Renal pelvis (tissue), 4 donors: ENCODE data around the gene XPO6. TPM values are rescaled to one million over a fixed set of nuclear protein-coding genes. Genes with fewer than 3 reads are reported as not detected.

Source experiments
- DNase-seq: peaks from one replicate; pipeline ENCODE4 v3.0.0-alpha.2; 2013
- polyA plus RNA-seq, 3 donors: library from polyadenylated mRNA; unstranded; fragments of 120-200 nt; gene quantifications; one replicate each; pipeline ENCODE4 v1.2.1, GENCODE V29; 2013; ENCODE audit not compliant: insufficient read length in 3 of 3

Gene XPO6
- polyA plus RNA-seq, 3 donors, result 79.8 to 103 (median 98.9) TPM

DNA sequence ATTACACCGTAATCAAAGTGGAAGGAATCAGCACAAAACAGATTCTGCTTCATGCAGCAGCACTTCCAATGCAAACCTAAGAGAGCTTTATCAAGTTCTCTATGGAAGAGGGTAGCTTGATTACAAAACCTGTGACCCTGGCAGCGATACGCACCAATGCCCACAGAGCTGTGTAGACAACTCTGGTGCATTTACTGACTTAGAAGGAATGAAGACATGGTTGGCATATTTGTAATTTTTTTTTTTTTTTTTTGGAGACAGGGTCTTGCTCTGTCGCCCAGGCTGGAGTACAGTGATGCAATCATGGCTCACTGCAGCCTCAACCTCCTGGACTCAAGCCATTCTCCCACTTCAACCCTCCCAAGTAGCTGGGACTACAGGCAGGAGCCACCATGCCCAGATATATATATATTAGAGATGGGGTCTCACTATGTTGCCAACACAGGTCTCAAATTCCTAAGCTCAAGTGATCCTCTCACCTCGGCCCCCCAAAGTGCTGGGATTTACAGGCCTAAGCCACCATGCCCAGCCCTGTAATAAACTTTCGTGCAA, 49.4 kb downstream of the XPO6 start:
- no peak for DNase-seq

- no peak for DNase-seq
Observed at GRCh38 chr16:28161626-28162025, 50.1 kb downstream of the XPO6 start.

GRCh38 chr16:28158136-28158535, 53.6 kb downstream of the XPO6 start:
- no peak for DNase-seq

GRCh38 chr16:28156056-28156680, 55.6 kb downstream of the XPO6 start:
- DNase-seq, result no peak

DNA sequence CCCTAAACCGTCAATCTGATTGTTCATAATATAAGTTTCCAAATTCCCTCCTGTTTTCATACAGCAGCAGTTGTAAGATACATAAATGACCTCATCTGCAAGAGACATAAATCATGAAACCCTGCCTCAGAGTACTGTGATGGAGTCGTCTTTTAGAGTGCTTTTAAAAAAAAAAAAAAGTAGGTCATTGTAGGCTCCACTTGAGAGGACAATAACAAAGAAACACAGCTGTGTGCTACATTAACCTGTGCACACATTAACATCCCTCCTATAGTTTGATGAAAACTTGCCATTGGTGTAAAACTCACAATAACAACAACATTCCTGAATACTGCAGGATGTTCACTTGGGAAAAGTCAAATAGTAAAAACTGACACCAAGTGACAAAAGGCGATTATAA, 56.5 kb downstream of the XPO6 start:
- DNase-seq, result no peak

- DNase-seq, result no peak
Observed at GRCh38 chr16:28151180-28151579, 60.6 kb downstream of the XPO6 start.

- no peak for DNase-seq
Observed at GRCh38 chr16:28149011-28149888, 62.5 kb downstream of the XPO6 start.

DNA sequence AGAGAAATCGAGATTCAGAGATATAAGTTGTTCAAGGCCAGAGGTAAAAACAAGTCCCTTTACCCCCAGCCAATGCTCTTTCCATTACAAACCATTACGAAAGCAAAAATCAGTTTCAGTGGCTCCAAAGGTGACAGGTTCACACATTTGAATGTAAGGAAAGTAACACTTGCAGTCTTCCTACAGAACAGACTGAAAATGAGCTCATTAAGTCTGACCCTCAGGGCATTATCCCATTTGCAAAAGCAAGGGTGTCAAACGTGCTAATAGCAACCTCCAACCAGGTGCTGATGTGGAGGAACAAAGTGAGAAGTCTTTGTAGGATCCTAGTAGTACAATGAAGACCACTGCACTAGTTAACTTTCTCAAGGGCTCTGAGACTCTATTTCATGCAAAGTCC, 65.2 kb downstream of the XPO6 start:
- no peak for DNase-seq

DNA sequence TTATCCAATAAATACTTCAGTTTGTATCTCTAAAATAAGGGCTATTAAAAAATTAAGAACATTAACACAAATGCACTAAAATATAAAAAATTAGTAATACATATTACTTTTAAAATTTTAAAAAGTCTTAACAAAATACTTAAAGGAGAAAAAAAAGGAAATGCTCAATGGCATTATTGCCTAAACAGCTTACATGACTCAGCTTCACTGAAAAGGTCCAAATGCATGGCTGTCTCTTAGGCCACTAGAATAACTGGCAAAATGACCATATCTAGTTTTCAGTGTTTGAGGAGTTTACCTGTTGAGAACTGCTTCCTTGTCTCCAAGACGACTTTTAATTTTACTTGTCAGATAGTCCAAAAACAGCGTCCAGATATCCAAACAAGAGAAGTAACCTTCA, 66.0 kb downstream of the XPO6 start:
- DNase-seq, result no peak

DNA sequence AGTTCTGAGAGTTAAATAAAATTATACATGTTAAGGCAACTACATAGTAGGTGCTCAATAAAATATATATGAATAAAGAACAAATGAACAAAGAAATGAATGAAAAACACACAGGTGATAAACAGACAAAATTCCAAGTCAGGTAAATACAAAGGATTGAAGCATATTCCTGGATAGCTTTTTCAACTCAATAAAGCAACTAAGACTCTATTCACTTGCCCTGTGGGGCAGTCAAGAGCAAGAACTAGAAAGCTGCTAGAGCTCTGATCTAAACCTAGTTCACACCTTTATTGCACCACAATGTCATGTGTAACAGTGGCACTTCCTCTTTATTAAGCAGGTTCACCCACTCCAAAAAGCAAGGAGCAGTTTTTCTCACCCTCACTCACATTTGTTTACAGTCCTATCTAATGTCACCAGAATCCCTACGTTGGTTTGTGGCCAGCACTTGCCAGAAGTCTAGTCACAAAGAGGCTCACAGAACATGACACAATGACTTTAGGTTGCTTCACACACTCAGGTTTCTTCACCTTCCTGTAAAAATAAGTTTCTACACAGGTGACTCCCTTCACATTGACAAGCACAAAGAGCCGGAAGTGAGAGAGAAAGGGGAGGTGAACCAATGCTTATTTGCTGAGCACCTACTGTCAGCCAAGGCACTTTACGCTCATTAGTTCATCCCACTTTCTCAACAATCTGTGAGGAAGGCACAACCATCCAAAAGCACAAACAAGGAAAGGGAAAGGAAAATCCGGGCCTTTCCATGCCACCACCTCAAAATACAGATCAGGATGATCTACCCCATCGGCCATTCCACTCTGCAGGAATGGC, 70.8 kb downstream of the XPO6 start:
- DNase-seq, result no peak

DNA sequence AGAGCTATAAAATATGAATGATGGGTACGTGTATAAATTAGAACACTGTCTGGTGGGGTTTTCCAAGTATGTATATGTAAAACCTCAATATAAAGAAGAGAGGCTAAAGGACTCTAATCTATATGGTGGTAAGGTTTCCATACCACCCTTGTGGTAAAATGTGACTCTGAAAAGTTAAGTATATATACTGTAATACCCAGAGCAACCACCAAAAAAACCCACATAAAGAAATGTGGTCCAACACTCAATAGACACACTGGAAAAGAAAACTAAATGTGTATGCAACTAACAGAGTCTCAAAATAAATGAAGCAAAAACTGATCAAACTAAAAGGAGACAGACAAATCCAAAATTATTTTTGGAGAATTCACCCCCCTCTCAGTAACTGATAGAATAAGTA, 72.2 kb downstream of the XPO6 start:
- DNase-seq, result no peak

GRCh38 chr16:28136751-28137434, 74.9 kb downstream of the XPO6 start:
- no peak for DNase-seq

DNA sequence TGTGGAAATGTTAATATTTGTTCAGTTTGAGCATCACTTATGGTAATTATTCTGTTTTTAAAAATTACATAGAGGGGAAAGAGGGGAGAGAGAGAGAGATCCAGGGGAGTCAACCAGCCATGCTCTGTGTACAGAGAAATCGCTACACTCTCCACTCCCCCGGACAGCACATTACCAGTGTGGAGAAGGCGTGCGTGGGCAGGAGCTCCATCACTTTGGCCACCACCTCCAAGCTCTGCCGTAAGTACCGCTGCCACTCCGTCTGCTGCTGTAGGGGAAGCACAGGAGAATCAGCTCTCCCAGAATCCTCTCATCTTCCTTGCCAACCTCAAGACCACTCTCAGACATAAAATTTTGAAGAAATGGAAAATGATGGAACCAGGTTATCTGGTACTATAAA, 78.1 kb downstream of the XPO6 start:
- no peak for DNase-seq

DNA sequence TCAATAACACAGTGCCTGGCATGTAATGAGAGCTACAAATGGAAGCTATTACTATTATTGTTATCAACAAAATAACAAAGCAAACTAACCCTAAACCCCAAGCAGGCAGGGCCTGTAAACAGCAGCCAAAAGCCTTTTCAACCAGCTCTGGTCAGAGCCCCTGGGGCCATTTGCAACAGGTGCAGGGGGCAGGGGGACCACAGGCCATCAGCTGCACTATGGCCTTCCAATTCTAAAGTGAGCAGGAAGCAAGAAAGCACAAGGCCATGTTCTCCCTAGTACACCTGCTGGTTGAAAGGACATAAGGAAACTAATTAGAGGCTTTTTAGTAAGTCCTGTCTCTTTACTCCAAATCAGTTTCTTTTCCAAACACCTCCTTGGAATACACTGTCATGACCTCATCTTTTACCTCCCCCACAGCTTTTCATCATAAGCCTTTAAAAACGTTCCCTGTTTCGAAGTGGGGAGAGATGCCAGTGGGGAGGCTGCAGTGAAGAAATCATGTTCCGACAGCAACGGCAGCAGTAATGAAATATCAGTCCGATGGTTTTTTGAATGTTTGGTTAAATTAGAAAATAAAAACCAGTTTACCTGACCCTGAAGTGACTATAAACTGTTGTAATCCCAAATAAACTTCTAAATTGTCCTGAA, 79.9 kb downstream of the XPO6 start:
- no peak for DNase-seq

DNA sequence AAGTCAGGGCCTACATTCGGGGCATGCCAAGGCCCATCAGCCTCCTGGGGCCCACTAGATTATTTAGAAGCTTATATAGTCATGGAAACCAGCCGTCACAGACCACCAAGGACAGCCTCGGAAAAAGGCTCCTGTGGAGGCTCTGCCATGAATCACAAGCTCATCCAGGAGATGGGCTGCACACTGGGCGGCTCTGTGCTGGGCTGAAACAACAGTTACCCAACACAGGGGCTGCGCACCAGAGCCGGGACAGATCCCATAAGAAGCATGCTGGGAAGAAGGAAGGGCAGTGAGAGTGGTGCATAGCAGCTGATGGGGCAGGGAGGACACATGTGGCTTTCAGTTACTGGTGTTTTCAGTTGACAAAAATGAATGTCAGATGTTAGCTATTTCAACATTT, 80.6 kb downstream of the XPO6 start:
- DNase-seq, result no peak

DNA sequence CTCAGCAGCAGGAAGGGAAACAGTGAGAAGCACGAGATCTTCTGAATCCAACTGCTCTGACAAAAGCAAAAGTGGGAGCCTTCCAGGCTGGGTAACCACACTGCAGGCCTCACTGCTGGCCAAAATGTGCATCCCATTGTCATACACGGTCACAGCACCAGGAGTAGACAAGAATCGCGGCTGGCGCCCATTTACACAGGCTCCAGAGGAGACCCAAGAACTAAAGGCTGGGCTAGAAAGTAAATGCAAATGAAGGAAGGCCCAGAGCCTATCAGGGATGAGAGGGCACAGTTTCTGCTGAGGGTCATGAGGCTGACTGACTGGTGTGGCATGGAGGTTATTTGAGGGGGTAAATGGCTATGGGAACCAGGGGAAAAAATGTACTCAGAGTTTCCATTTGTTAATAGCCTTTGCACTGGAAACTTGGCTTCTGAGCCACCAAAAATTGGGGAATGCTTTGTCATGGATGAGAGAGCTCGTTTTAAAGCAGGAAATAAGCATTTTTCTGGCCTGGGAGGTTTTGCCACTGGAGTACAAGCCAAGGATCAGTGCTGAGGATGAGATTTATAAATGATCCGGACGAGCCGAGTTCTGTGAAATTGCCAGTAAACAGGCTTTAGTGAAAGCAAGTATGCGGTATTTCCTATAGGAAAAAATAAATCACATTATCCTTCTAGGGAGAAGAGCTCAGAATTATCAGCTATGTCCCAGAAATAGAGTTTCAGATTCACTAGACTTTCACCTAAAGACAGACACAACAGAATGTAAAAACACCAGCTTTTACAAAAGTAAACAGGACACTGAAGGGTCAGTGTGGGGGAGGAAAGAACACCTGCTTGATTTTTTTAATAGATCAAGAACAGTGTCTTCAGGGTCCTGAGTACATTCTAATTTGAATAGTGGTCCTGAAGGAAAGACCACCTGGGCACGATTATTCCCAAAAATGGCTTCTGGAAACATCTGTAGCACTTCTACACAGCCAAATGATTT, 81.4 kb downstream of the XPO6 start:
- no peak for DNase-seq

- DNase-seq, result no peak
Observed at GRCh38 chr16:28126684-28127620, 84.8 kb downstream of the XPO6 start.

DNA sequence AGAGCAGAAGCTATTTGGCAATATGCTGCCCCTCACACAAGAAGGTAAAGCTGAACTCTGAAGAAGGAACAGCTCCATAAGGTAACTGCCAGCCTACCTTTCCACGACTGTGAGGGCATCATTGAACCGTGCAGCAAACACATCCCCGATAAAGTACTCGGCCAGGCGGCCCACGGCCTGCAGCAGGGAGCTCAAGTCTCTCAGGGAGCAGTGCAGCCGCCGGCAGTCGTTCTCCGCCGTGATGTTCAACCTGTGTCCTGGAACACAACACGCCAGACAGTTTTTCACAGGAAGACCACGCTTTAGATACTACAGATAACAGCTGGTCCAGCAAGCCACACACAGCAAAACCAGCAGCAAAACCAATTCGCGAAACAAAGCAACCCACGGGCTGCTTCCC, 86.2 kb downstream of the XPO6 start:
- DNase-seq, result no peak

- no peak for DNase-seq
Observed at GRCh38 chr16:28121527-28121926, 90.2 kb downstream of the XPO6 start.
